HG03442 (cell line): ENCODE results near the gene PEX10.

Experiments used
- ATAC-seq: cut with Tn5 transposase; IDR thresholded peaks from one replicate; pipeline ENCODE4 v1.9.1; 2021; ENCODE audit warnings: mild to moderate bottlenecking, moderate library complexity; ENCODE audit not compliant: unreplicated experiment

PEX10 gene

DNA sequence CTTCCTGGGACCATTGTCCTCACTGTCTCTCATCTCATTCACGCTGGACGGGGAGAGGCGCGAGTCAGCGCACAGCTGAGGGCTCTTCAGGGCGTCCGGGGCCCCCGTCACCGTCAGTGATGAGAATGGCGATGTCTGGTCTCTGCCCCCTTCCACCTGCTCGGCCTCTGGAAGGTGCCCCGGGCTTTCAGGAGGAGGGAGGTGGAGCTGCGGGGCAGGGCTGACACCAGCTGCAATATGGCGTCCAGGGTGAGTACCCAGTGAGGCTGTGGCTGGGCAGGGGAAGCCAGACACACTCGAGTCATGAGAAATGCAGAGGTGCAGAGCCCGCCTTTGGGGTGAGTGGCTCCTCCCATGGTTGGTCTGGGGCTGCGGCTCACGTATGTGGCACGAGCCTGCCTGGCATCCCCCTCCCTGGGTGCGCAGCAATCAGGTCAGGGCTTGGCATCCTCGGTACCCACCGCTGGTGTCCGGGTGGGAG is 36.1 kb downstream of the PEX10 start:
- ATAC-seq, result no peak

DNA sequence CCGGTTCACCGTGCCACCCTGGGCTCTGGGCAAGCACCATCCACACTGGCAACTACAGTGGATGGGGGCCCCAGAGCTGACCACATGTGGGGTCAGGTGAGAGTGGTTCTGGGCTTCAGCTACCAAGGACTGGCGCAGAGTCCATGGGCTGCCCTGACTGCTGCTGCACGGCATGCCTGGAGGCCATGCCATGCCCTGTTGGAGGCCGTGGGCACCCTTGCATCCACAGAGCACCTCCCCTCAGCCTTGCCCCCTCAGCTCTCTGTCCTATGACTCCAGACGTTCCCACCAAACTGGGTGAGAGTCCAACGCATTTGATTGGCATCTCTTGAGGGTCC is 36.5 kb downstream of the PEX10 start:
- ATAC-seq, result no peak

- no peak for ATAC-seq
Observed at GRCh38 chr1:2375246-2375922, 37.0 kb downstream of the PEX10 start.

DNA sequence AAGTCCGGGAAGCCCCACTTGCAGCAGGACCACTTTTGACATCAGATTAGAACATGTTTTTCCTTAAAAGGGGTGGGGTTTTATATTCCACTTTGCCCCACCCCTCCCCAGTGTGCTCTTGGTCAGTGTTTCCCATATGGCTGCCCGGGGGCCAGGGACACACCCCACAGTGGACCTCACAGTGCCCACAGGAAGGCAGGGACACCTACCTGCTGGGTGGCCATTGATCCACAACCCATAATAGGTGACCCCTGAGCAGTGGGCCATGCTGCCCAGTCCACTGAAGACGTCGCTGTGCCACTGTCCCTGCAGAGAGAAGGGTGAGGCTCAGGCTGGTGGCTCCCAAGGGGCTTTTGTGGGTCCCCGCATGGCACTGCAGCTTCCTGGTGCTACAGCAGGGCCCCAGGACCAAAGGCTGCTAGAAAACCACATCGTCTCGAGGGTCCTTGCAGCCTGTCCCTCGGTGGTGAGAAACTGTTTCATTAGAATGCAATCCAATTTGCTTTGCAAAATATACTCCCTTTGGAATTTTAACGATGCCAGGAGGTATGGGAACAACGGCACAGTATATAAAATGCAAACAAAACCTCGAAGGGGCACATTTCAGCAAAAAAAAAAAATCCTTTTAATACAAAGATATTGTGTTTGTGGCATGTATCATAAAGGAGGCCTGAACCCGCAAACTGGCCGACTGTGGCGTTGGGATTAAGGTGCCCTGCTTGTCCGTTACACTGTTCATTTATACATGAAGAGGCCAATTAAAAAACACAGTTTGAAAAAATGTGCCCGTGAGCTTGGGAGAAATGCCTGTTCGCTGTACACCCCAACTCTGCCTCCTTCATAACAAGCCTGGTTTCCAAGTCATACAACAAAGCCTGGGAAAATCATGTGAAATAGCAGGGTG is 37.9 kb downstream of the PEX10 start:
- no peak for ATAC-seq

DNA sequence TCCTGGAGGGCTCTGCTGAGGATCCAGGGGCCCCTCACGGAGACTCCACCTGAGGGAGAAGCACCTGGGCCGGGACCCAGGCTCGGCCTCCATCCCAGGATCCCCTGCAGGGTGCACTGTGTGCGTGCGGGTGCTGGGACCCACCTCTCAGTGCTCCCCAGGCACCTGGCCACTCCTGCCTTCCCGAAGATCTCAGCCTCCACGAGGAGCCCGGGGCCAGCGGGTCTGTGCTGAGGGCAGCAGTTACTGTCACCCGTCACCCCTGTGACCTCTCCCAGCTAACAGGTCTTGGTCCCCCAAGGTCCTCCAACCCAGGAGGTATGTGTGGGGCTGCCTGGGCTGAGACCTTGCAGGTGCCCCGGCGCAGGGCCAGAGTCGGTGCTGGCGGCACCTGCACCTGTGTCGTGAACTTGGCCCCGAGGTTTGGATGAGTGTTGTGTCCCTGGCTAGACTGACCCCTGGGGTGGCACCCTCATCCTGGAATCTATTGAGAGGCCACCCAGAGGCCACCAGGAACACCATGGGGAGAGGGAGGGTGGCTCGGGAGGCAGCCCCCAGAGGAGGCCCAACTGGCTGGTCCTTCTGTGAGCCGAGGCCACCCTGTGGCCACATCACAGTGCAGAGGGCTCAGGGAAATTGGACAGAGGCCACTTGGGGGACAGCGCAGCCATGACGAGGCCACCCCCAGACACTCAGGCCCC is 38.7 kb downstream of the PEX10 start:
- no peak for ATAC-seq

- ATAC-seq, result no peak
Observed at GRCh38 chr1:2372551-2373490, 39.5 kb downstream of the PEX10 start.

- no peak for ATAC-seq
Observed at GRCh38 chr1:2368053-2368744, 44.2 kb downstream of the PEX10 start.

DNA sequence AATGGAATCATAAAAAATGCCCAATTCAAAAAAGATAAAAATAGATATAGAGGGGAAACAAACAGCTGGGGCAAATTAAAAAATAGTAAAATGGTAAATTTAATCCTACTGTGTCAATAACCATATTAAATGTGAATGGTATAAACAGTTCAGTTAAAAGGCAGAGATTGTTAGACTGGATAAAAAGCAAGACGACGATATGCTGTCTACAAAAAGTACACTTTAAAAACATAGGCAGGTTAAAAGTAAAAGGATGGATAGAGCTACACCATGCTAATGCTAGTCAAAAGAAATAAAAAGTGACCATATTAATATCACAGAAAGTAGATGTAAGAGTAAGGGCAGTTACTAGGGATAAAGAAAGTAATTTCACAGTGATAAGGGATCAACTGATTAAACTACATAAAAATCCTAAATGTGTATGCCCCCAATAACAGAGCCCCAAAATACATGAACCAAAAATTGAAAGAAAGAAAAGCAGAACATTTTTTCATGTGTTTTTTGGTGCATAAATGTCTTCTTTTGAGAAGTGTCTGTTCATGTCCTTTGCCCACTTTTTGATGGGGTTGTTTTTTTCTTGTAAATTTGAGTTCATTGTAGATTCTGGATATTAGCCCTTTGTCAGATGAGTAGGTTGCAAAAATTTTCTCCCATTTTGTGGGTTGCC is 48.4 kb downstream of the PEX10 start:
- ATAC-seq, result no peak

DNA sequence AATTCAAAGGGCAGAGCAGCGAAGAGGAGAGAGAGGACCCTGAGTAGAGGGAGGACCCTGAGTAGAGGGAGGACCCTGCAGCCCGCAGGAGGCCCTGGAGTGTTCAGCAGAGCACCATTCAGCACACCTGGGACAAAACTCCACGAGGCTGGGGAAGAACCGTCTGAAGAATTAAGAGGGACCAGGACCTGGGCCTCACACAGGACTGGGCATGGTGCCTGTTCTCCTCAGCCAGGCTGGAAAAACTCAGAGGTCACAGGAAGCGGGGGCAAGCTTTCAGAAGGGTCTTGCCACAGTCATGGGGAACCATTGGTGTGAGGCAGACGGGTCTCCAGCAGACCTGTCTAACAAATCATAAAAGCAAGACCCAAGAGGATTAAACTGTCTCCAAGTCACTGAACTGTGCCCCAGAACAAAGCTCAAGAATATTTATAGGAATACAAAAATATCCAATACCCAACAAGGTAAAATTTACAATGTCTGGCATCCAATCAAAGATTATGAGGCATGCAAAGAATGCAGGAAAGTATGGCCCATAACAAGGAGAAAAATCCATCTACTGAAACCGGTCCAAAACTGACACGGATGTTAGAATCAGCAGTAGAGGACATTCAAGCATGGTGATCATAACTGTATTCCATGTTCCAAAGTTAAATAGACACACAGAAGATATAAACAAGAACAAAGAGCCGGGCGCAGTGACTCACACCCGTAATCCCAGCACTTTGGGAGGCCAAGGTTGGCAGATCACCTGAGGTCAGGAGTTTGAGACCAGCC is 51.6 kb downstream of the PEX10 start:
- ATAC-seq, result no peak

DNA sequence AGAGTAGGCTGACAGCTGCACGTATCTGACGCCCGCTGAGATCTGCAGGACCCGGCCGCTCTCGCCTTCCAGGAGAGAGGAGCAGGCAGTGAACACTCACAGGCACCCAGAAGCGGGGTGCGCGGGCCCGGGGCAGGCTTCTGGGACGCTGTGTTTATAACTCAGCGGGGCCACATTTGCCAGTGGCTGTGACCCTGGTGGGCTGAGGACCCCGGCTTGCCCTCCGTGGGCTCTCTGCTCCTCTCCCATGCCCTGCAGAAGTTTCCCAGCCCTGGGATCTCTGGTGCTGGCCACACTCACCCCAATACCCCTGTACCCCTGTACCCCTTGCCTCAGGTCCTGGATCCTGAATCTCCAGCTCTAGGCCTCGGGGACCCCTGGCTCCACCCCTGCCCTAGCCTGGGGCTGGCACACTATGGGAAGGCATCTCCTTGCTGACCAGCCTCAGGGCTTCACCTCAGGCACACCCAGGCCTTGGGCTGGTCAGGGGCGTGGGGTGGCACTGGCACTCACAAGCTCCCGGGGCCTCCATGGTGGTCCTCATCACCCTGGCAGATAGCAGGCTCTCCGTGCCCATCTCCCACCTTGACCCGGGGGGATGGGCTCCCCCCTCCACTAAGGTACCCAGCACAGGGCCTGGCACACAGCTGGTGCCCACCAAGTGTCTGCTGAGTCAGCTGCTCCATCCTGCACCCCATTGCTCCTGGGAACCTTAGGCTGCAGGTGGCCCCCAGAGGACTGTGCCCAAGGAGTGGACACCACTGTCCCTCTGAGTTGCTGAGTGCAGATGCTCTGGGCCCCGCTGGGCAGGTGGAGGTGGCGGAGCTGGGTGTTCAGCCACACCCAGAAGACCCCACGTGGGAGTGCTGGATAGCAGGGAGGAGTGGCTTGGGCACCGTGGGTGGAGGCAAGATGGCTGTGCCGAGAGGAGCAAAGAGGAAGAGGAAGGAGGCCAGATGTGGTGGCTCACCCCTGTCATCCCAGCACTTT is 53.4 kb downstream of the PEX10 start:
- ATAC-seq, result no peak

- ATAC-seq, result no peak
Observed at GRCh38 chr1:2358072-2358471, 54.3 kb downstream of the PEX10 start.

- ATAC-seq, result no peak
Observed at GRCh38 chr1:2356911-2357845, 55.2 kb downstream of the PEX10 start.

- ATAC-seq, result no peak
Observed at GRCh38 chr1:2356401-2356800, 56.0 kb downstream of the PEX10 start.

GRCh38 chr1:2355373-2356261 is 56.7 kb downstream of the PEX10 start:
- no peak for ATAC-seq
